HFF-Myc (cell line): ENCODE results near the gene ATP13A3.

Experiments used
- DNase-seq: peaks from one replicate; pipeline ENCODE4 v3.0.0-alpha.2; 2011; ENCODE audit warnings: low read depth; ENCODE audit errors: extremely low read depth
- H3K4me3 ChIP-seq: replicated peaks from 2 replicates; pipeline ENCODE4 v1.5.1; 2011; ENCODE audit warnings: low read depth, mild to moderate bottlenecking, control low read depth, low read length
- TF ChIP-seq, protein P1 (sequence below): IDR thresholded peaks from 2 replicates; pipeline ENCODE4 v1.5.1; 2012; ENCODE audit warnings: mild to moderate bottlenecking, low read depth, low read length, control low read depth; ENCODE audit errors: missing control alignments

The ATP13A3 gene

DNA sequence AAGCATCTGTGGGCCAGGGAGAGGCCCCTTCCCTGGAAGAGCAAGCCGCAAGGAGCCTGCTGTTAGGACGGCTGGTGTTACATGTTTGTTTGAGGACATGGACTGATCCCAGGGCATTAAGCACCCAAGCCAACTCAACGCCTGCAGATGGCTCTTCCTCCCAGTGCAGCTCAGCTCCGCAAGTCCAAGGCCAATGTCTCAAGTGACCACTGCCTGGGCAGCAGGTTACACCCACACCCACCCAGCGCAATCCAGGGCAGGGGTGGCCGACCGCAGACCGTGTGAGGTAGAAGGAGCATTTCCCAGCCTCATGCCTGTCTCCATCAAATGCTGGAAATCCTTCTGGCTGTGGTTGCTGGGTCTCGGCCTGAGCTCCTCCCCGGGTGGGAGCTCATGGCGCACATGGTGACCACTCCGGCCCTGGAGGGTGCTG lies 102.2 kb downstream of the ATP13A3 start:
- TF ChIP-seq, protein P1, sequence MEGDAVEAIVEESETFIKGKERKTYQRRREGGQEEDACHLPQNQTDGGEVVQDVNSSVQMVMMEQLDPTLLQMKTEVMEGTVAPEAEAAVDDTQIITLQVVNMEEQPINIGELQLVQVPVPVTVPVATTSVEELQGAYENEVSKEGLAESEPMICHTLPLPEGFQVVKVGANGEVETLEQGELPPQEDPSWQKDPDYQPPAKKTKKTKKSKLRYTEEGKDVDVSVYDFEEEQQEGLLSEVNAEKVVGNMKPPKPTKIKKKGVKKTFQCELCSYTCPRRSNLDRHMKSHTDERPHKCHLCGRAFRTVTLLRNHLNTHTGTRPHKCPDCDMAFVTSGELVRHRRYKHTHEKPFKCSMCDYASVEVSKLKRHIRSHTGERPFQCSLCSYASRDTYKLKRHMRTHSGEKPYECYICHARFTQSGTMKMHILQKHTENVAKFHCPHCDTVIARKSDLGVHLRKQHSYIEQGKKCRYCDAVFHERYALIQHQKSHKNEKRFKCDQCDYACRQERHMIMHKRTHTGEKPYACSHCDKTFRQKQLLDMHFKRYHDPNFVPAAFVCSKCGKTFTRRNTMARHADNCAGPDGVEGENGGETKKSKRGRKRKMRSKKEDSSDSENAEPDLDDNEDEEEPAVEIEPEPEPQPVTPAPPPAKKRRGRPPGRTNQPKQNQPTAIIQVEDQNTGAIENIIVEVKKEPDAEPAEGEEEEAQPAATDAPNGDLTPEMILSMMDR, result no peak
- no peak for DNase-seq
- no peak overlapping the region for H3K4me3 ChIP-seq

DNA sequence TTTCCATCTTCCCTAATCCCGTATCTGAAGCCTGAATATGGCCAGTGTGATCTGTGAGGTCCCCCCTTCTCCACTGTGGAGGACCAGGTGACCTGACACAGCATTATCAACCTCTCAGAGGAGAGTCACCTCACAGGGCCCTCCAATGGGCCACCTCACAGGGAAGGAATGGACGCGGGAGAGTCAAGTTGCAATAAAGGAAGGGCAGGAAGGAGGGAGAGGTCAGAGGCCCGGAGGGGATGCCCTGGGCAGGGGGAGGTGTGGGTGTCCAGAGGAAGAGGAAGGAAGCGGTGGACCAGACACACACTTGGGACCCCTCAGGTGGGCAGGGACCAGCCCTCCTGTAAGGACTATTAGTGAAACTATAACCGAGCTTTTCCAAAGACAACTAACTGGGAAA lies 102.6 kb downstream of the ATP13A3 start:
- no peak for DNase-seq
- TF ChIP-seq, protein P1, result no peak
- H3K4me3 ChIP-seq, result no peak overlapping the region

DNA sequence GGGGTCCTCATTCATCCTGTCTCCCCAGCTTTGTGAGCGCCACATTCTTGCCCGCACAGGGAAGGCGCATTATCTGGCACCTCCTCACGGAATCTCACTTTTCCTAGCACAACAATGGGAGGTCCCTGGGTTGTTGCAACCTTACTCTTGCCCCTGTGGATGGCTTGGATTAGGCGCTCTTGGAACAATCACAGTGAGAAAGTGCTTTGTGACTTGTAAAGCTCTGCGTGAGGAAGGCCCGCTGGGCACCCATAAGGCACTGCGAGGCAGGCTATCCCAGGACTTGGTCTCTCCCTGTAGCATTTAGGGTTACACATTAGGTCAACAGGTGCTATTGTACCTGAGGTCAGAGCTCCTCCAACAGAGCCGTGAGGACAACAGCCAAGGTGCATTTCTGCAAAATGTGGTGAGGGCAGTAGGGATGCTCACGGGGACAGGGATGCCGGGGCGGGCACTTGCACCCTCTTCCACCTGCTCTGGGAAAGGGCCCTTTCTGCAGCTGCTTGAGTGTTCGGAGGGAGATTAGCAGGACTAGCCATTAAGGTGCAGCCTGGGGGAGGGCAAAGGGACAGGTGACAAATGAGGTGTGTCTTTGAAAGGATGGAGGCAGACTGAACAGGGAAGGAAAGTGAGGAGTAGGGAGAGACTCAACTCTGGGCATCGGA lies 103.4 kb downstream of the ATP13A3 start:
- TF ChIP-seq, protein P1, result no peak
- no peak overlapping the region for H3K4me3 ChIP-seq
- no peak for DNase-seq

DNA sequence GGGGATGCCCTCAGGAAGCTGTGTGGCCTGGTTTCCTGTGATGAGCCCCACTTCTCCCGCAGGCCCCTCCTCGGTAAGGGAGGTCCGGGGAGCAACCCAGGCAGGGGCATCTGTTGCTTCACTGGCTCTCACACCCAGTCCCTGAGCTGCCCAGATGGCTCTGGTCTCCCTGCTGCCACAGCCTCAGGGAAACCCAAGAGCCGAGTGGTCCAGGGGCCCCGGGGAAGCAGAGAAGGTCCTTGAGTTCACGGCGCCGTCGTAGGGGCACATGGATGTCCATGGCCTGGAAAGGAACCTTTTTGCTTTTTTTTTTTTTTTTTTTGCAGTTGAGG lies 103.9 kb downstream of the ATP13A3 start:
- H3K4me3 ChIP-seq, result no peak overlapping the region
- no peak for DNase-seq
- TF ChIP-seq, protein P1, result no peak

DNA sequence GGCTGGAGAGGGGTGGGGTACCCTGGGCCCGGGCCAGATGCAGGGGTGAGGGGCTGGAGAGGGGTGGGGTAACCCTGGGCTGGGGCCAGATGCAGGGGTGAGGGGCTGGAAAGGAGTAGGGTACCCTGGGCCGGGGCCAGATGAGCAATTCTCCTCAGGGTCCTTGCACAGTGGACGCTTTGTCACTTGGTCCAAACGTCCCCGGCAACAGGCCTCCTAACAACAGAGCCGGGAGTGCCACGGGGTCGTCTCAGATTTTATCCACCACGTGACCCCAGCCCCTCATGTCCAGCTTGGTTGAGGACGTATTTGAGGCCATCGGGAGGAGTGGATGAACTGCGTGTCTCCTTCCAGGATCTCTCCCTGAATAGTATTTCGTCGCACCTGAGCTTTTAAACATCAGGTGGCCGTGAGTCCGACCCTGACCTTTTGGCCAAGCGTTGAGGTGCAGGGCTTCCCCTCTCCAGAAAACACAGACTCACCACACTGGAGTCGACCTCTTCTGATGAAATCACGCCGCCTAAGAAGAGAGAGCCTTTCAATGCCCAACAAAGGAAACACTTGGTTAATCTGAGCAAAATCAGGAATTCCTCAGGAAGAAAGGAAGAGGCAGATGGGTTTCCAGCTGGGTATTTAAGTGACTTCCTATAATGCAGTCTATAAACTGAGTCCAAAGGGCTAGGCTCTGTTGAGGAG lies 104.5 kb downstream of the ATP13A3 start:
- TF ChIP-seq, protein P1, result no peak
- no peak for DNase-seq
- no peak overlapping the region for H3K4me3 ChIP-seq

DNA sequence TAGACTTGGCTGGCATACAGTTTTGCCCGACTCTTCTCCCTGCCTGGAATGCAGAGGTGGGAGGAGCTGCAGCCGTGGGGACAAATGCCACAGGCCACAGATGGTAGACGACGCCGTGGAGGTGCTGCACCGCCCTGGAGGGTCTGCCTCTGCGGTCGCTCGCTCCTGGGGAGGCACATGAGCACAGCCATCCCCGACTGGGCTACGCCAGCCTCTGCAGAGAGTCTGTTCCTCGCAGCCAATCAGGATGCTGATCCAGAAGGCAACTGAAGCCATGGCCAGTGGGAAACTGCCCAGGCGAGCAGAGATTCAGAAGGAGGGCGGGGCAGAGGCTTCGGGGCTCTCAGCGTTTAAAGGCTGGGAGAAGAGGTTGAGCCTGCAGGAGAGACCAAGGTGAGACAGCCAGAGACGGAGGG lies 105.3 kb downstream of the ATP13A3 start:
- DNase-seq, result no peak
- H3K4me3 ChIP-seq, result no peak overlapping the region
- TF ChIP-seq, protein P1, result no peak

DNA sequence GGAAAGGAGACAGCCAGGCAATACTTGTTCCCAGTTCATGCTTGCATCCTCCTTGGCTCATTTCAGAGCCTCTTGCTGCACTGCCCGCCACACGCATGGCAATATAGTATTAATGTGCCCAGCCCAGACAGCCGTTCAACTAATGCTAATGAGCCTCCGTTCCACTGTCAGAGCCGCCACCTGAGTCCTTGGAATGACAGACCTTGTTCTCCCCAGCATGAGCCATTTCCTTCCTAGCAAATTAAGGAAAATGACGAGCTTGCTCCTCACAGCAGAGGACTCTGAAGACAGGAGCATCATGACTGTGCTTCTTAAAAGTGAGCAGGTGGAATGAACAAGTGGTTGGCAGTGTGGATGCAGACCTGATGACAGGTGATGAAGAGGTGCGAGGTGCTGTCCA lies 106.5 kb downstream of the ATP13A3 start:
- no peak for DNase-seq
- no peak overlapping the region for H3K4me3 ChIP-seq
- TF ChIP-seq, protein P1, result no peak
